GM10266 (cell line): Measurements from ENCODE around the gene GBA3.

ENCODE experiments used
- DNase-seq: peaks from one replicate; pipeline ENCODE4 v3.0.0; 2012; ENCODE audit errors: extremely low spot score
- TF ChIP-seq, protein P1 (sequence below): IDR thresholded peaks from 2 replicates; pipeline ENCODE4 v1.5.1; 2012; ENCODE audit warnings: mild to moderate bottlenecking, low read depth; ENCODE audit not compliant: control insufficient read depth, insufficient read depth; ENCODE audit errors: missing control alignments

Gene GBA3

GRCh38 chr4:22790631-22791030 lies 97.9 kb downstream of the GBA3 start:
- no peak for DNase-seq
- TF ChIP-seq, protein P1, sequence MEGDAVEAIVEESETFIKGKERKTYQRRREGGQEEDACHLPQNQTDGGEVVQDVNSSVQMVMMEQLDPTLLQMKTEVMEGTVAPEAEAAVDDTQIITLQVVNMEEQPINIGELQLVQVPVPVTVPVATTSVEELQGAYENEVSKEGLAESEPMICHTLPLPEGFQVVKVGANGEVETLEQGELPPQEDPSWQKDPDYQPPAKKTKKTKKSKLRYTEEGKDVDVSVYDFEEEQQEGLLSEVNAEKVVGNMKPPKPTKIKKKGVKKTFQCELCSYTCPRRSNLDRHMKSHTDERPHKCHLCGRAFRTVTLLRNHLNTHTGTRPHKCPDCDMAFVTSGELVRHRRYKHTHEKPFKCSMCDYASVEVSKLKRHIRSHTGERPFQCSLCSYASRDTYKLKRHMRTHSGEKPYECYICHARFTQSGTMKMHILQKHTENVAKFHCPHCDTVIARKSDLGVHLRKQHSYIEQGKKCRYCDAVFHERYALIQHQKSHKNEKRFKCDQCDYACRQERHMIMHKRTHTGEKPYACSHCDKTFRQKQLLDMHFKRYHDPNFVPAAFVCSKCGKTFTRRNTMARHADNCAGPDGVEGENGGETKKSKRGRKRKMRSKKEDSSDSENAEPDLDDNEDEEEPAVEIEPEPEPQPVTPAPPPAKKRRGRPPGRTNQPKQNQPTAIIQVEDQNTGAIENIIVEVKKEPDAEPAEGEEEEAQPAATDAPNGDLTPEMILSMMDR: no peak

DNA sequence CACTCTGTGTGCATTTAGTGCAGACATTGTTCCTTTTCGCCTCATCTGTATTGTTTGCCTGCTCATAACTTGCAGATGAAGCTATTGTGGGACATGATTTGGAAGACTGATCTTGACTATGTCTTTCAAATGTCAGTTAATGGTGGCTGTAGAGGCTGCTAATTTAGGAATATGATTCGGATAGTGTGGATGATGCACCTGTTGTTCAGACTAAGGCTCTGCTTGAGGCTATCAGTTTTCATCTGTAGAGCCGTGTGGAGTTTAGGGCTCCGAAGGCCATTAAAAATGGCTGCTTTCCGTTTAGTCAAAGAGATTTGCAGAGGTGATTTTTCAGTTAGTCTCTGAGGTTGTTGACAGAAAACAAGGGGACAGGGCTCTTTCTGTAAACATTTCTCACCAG lies 102.0 kb downstream of the GBA3 start:
- no peak for DNase-seq
- TF ChIP-seq, protein P1: no peak

DNA sequence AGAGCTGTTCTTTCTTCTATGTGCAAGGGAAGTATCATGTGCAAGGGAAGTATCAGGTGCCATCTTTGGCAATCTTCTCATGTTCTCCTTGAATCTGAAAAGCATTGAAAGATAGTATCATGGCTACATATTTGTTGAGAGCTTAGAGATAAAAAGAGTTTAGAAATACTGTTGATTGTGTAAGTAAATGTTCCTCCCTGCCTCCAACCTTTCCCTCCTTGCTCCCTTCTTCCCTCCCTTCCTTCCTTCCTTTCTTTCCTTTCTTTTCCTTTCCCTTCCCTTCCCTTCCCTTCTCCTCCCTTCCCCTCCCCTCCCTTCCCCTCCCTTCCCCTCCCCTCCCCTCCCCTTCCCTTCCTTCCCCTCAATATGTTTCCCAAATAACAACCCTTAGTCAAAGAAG lies 108.7 kb downstream of the GBA3 start:
- DNase-seq: no peak
- TF ChIP-seq, protein P1: no peak

GRCh38 chr4:22802876-22803275 lies 110.1 kb downstream of the GBA3 start:
- DNase-seq: no peak
- TF ChIP-seq, protein P1: no peak

DNA sequence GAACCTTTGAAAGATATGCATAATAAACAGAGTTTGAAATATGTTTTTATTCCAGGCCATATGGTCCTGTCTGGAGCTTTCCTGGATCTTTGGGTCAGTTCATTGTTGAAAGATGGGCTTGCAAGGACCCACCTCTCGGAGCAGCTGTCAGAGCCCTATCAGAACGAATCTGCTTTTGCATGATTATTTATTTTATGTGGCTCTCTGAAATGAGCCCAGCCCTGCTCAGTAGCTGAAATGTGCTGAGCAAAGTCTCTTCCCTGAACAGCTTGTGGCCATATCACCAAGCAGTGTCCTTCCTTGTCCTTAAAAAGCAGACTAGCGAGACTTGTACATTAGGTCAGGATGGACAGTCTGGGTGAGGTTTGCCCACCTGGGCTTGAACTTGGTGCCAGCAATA lies 110.8 kb downstream of the GBA3 start:
- DNase-seq: no peak
- TF ChIP-seq, protein P1: no peak

DNA sequence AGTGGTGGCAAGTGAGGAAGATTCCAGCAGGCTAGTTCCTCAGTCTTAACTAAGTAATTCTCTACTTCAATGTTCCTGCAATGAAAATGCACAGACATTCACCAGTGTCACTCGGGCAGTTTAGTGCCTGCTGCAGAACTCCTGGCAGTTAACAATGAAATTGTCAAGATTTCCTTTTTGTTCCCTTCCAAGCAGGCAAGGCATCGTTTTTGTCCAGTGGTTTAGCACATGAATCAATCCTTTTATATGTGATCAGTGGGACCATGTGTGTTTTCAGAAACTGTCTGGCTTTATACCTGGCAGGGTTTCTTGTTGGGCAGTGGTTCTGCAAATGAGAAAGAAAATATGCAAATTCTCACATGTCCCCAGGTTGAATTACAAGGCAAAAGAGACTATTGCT lies 122.2 kb downstream of the GBA3 start:
- DNase-seq: no peak
- TF ChIP-seq, protein P1: no peak

GRCh38 chr4:22824091-22824490 lies 131.4 kb downstream of the GBA3 start:
- no peak for DNase-seq
- TF ChIP-seq, protein P1: no peak
